HG03439 (cell line): Measurements from ENCODE around the gene SUSD1.

Source experiments
- ATAC-seq: cut with Tn5 transposase; IDR thresholded peaks from one replicate; pipeline ENCODE4 v1.9.1; 2021; ENCODE audit warnings: mild to moderate bottlenecking, moderate library complexity; ENCODE audit not compliant: unreplicated experiment

The SUSD1 gene

DNA sequence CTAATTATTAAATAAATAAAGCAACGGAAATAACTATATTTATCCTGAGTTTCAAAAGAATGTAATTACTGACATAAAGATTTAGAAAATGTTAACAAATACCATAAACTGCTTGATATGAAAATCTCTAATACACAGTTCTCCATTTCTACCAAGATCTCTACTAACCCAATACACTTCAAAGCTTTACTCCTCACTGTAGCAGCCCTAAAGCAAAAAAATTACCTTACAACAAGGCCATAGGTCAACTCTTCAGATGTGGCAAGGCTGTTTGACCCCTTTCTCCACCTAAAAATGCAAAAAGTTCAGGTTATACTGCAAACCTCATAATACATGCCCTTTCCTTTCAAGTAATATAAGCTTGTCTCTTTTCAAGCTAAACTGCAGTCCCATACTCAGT, 181.8 kb downstream of the SUSD1 start:
- no peak for ATAC-seq

DNA sequence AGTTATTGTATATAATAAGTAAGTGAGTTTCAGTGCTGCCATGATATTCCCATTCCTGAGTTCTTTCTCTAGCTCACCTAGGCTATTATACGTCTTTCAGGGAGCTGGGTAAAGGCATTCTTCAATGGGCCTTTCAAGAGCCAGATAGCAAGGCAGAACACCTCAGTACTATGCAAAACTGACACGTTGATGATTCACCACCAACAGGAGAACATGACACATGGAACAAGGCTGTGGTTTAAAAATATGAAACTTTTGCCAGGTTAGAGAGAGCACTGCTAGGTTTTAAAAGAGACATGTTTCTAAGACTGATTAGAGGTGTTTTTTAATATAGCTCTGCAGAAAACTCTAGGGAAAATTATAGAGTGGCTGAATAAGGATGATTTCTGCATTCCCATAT, 182.6 kb downstream of the SUSD1 start:
- peak; percentile 84 for ATAC-seq

DNA sequence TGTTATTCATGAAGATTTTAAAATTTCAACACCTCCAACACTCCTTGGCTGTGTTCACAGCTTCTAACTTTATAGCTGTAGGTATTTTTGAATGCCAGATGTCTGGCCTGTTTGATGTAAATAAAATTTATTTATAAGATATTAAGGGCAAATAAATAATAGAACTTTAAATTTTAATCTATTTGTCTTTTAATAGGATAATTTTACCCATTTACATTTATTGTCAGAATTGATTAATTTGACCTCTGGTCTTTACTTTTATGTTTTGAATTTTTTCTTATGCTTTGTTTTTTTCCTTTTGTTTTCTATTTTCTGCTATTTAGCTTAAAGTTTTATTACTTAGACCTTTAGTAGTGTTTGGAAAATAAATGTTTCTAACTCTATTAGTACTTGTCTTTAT, 183.9 kb downstream of the SUSD1 start:
- no peak for ATAC-seq
